SK-N-MC (cell line): Measurements from ENCODE around the gene ZNF784.

Source experiments
- EZH2 ChIP-seq: fragments of 200-600 bp; sonication (generic); IDR thresholded peaks from one replicate; pipeline ENCODE4 v1.6.1; 2017; ENCODE audit warnings: antibody characterized with exemption
- POLR2AphosphoS5 ChIP-seq: IDR thresholded peaks from 2 replicates; pipeline ENCODE4 v1.6.1; 2012; ENCODE audit warnings: mild to moderate bottlenecking, low read depth, low read length, borderline replicate concordance

DNA sequence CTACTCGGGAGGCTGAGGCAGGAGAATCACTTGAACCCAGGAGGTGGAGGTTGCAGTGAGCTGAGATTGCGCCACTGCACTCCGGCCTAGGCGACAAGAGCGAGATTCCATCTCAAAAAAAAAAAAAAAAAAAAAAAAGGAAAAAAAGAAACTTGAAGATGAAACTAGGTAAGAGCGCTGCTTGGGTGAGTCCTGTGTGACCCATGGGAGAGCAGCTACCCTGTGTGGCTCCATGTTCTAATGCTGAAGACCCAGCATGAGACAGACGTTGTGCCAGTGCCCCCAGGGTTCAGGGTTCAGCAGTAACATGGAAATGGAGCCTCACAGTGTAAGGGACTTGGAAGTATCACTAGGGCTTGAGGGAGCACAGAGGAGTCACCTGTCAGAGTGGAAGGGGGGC lies 5.9 kb downstream of the ZNF784 start:
- no peak for TF ChIP-seq EZH2
- TF ChIP-seq POLR2AphosphoS5, result no peak
